HUES48 (cell line): ENCODE data around the gene LMOD1.

Experiments used
- H3K27ac ChIP-seq: one replicate; pipeline ENCODE4 v1.7.0; 2013; ENCODE audit warnings: low read depth, low read length, inconsistent platforms
- H3K27me3 ChIP-seq: 2 replicates; pipeline ENCODE4 v1.6.1; 2013; ENCODE audit warnings: mild to moderate bottlenecking, low read length; ENCODE audit not compliant: control insufficient read depth, insufficient read depth
- H3K36me3 ChIP-seq: 2 replicates; pipeline ENCODE4 v1.6.1; 2013; ENCODE audit warnings: low read length; ENCODE audit not compliant: control insufficient read depth, insufficient read depth
- H3K4me1 ChIP-seq: 2 replicates; pipeline ENCODE4 v1.6.1; 2013; ENCODE audit warnings: mild to moderate bottlenecking, low read length; ENCODE audit not compliant: control insufficient read depth, insufficient read depth
- H3K4me3 ChIP-seq: 2 replicates; pipeline ENCODE4 v1.5.1; 2013; ENCODE audit warnings: mild to moderate bottlenecking, low read depth, low read length
- H3K9ac ChIP-seq: 2 replicates; pipeline ENCODE4 v1.6.1; 2013; ENCODE audit warnings: mild to moderate bottlenecking, low read depth, low read length, moderate library complexity
- H3K9me3 ChIP-seq: 2 replicates; pipeline ENCODE4 v1.6.1; 2013; ENCODE audit warnings: low read length; ENCODE audit not compliant: control insufficient read depth, insufficient read depth

The LMOD1 gene

GRCh38 chr1:201946224-201946908, at the start of gene LMOD1:
Gene LMOD1, minus strand, starts transcription at chr1:201946548. Its CDS starts 208 bp downstream, at chr1:201946340.
- H3K27ac ChIP-seq: no peak within 1 kb of the TSS
- H3K36me3 ChIP-seq: no peaks in the 10 kb centered on the region
- no peaks in the 10 kb centered on the region for H3K9me3 ChIP-seq
- H3K9ac ChIP-seq: no peak within 1 kb of the TSS
- H3K4me1 ChIP-seq: peaks cover 22% of the 10 kb centered on the region
- H3K4me3 ChIP-seq: peak within 1 kb of the TSS; percentile 61
- peaks cover 14% of the 10 kb centered on the region for H3K27me3 ChIP-seq

DNA sequence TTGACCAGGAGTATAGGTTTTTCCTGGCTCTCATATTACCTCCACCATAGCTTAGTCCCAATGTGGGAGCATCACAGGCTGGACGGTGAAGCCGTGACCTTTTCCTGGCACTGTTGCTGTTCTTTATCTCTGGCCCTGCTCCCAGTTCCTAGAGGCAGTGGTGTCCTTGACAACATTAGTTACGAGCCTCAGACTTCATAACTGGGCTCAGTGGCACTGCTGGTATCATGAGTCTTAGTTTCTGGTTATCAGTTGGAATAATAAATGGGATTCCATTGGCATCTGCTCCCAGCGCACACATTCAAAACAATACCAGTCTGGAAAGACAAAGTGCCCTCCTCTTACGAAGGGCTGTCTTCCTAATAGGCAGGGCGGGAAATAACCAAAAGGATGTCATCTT, 44.1 kb upstream of the LMOD1 start:
- peaks cover 62% of the 10 kb centered on the region for H3K36me3 ChIP-seq
- no peak overlapping the region for H3K4me3 ChIP-seq
- no peaks in the 10 kb centered on the region for H3K4me1 ChIP-seq
- no peak overlapping the region for H3K27ac ChIP-seq
- H3K9me3 ChIP-seq: no peaks in the 10 kb centered on the region
- H3K9ac ChIP-seq: no peak overlapping the region
- no peaks in the 10 kb centered on the region for H3K27me3 ChIP-seq

- no peaks in the 10 kb centered on the region for H3K27me3 ChIP-seq
- no peak overlapping the region for H3K9ac ChIP-seq
- no peak overlapping the region for H3K27ac ChIP-seq
- no peak overlapping the region for H3K4me3 ChIP-seq
- no peaks in the 10 kb centered on the region for H3K4me1 ChIP-seq
- H3K9me3 ChIP-seq: no peaks in the 10 kb centered on the region
- H3K36me3 ChIP-seq: peaks cover 55% of the 10 kb centered on the region
Measured at GRCh38 chr1:201989354-201990128, 43.2 kb upstream of the LMOD1 start.

- H3K4me3 ChIP-seq: no peak overlapping the region
- H3K27ac ChIP-seq: no peak overlapping the region
- H3K9ac ChIP-seq: no peak overlapping the region
- no peaks in the 10 kb centered on the region for H3K4me1 ChIP-seq
- no peaks in the 10 kb centered on the region for H3K9me3 ChIP-seq
- no peaks in the 10 kb centered on the region for H3K27me3 ChIP-seq
- H3K36me3 ChIP-seq: peaks cover 49% of the 10 kb centered on the region
Measured at GRCh38 chr1:201988601-201989000, 42.3 kb upstream of the LMOD1 start.

- H3K27me3 ChIP-seq: no peaks in the 10 kb centered on the region
- H3K9me3 ChIP-seq: no peaks in the 10 kb centered on the region
- H3K4me3 ChIP-seq: no peak overlapping the region
- H3K4me1 ChIP-seq: no peaks in the 10 kb centered on the region
- peaks cover 21% of the 10 kb centered on the region for H3K36me3 ChIP-seq
- no peak overlapping the region for H3K9ac ChIP-seq
- H3K27ac ChIP-seq: no peak overlapping the region
Measured at GRCh38 chr1:201985355-201985754, 39.0 kb upstream of the LMOD1 start.

- H3K36me3 ChIP-seq: peaks cover 14% of the 10 kb centered on the region
- no peaks in the 10 kb centered on the region for H3K4me1 ChIP-seq
- no peaks in the 10 kb centered on the region for H3K9me3 ChIP-seq
- no peak overlapping the region for H3K4me3 ChIP-seq
- no peaks in the 10 kb centered on the region for H3K27me3 ChIP-seq
- H3K9ac ChIP-seq: no peak overlapping the region
- no peak overlapping the region for H3K27ac ChIP-seq
Measured at GRCh38 chr1:201984446-201984845, 38.1 kb upstream of the LMOD1 start.

- Histone ChIP-seq H3K4me1 (no peaks in the 10 kb centered on the region), H3K9ac (peak overlapping the region; percentile 65), H3K27ac (peak overlapping the region; percentile 51), H3K27me3 (no peaks in the 10 kb centered on the region), H3K9me3 (no peaks in the 10 kb centered on the region), H3K36me3 (peaks cover 3% of the 10 kb centered on the region), H3K4me3 (peak overlapping the region; percentile 89)
Measured at GRCh38 chr1:201983380-201983805, 37.0 kb upstream of the LMOD1 start.

GRCh38 chr1:201982623-201983379, 36.5 kb upstream of the LMOD1 start, which contains the start of gene RNPEP:
Gene RNPEP, plus strand, starts transcription at chr1:201982648. Its CDS starts 19 bp downstream, at chr1:201982667.
- H3K4me1 ChIP-seq: no peaks in the 10 kb centered on the region
- H3K36me3 ChIP-seq: 0 out of 2 replicates have a peak, but pooled peaks cover 3% of the 10 kb centered on the region
- no peaks in the 10 kb centered on the region for H3K27me3 ChIP-seq
- no peaks in the 10 kb centered on the region for H3K9me3 ChIP-seq
- H3K9ac ChIP-seq: peak within 1 kb of the TSS; percentile 77
- H3K4me3 ChIP-seq: peak within 1 kb of the TSS; percentile 89
- H3K27ac ChIP-seq: peak within 1 kb of the TSS; percentile 73

DNA sequence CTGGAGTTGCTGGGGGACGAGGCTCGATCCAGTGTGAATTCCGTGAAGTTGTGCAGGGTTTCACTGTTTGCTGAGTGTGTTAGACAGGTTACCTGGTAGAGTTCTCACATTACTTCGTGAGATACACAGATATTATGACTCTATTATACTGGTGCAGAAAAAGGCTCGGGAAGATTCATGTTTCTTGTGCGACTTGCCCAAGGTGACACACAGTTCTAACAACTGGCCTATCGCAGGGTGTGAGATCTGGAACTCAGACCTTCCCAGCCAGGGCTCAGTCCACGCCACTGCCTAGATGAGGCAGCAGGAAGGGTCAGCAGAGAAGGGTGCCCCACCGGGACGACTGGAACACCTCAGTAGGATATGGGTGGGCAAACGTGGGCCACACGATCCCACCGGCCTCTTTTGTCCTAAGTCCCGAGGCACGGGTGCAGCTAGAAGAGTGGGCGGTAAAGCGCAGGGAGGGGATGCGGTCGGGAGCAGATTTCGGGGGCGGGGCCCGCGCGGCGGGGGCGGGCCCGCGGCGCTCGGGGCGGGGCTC, 35.8 kb upstream of the LMOD1 start:
- no peak overlapping the region for H3K27ac ChIP-seq
- no peaks in the 10 kb centered on the region for H3K9me3 ChIP-seq
- peak overlapping the region; percentile 89 for H3K4me3 ChIP-seq
- no peaks in the 10 kb centered on the region for H3K27me3 ChIP-seq
- no peak overlapping the region for H3K9ac ChIP-seq
- H3K4me1 ChIP-seq: no peaks in the 10 kb centered on the region
- H3K36me3 ChIP-seq: 0 out of 2 replicates have a peak, but pooled peaks cover 3% of the 10 kb centered on the region

DNA sequence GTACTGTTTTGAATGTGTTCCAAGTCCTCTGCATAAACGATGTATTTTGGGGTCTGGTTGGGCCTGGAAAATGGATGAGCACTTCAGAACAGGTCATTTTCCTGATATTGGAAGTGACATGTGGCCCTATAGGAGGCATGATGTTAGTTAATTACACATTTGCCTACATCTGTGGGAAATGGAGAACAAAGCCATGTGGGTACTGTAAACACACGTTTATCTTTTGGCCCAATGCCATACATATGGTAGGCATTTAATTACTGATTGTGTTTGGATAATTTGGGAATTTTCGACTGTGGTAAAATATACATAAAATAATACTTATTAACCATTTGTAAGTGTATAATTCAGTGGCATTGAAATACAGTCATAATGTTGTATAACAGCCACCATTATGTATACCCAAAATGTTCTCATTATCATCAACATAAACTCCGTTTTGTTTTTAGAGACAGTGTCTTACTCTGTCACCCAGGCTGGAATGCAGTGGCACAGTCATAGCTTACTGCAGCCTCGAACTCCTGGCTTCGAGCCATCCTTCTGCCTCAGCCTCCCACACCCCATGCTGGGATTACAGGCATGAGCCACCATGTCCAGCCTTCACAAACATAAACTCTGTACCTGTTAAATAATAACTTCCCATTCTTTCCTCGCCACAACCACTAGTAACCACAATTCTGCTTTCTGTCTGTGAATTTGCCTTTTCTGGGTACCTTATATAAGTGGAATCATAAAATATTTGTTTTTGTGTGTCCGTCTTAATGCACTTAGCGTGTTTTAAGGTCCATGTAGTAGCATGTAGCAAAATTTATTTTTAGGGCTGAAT, 24.2 kb upstream of the LMOD1 start:
- H3K4me3 ChIP-seq: no peak overlapping the region
- no peaks in the 10 kb centered on the region for H3K27me3 ChIP-seq
- no peak overlapping the region for H3K27ac ChIP-seq
- H3K9ac ChIP-seq: no peak overlapping the region
- H3K9me3 ChIP-seq: no peaks in the 10 kb centered on the region
- H3K36me3 ChIP-seq: peaks cover 53% of the 10 kb centered on the region
- no peaks in the 10 kb centered on the region for H3K4me1 ChIP-seq
